Activated CD8-positive, alpha-beta T cell treated with anti-CD3 and anti-CD28 coated beads for 36 hours (primary cell): ENCODE results near the gene EFNA3. TPM values are rescaled to one million over a fixed set of nuclear protein-coding genes. Genes with fewer than 3 reads are reported as not detected.

Experiments
- ATAC-seq: fragments of 200-7000 bp; cut with Tn5 transposase; one replicate; pipeline ENCODE4 v1.10.0; 2021; ENCODE audit warnings: mild to moderate bottlenecking, moderate library complexity
- CTCF ChIA-PET: fragments of 350-600 bp; sonication (Branson Sonifier 250); formaldehyde crosslinking; loops from one replicate; lab custom pipeline; 2021; ENCODE audit warnings: antibody characterized with exemption; lab: Charles Lee
- POLR2A ChIA-PET: fragments of 350-600 bp; sonication (Branson Sonifier 250); formaldehyde crosslinking; loops from one replicate; lab custom pipeline; 2021; ENCODE audit warnings: antibody characterized with exemption; lab: Charles Lee
- DNase-seq: peaks from one replicate; pipeline ENCODE4 v3.0.0-alpha.2; 2020
- H3K27ac Mint-ChIP-seq: one replicate; pipeline ENCODE4 v1.8.0; 2021; ENCODE audit warnings: mild to moderate bottlenecking, mixed read lengths
- H3K27me3 Mint-ChIP-seq: one replicate; pipeline ENCODE4 v1.8.0; 2021; ENCODE audit warnings: mixed read lengths
- H3K36me3 Mint-ChIP-seq: one replicate; pipeline ENCODE4 v1.8.0; 2021; ENCODE audit warnings: low read depth, mixed read lengths
- H3K4me1 Mint-ChIP-seq: one replicate; pipeline ENCODE4 v1.8.0; 2021; ENCODE audit warnings: low read depth, mixed read lengths
- H3K4me3 Mint-ChIP-seq: one replicate; pipeline ENCODE4 v1.8.0; 2021; ENCODE audit warnings: mild to moderate bottlenecking, moderate library complexity, mixed read lengths
- H3K9me3 Mint-ChIP-seq: one replicate; pipeline ENCODE4 v1.8.0; 2021; ENCODE audit warnings: mixed read lengths
- CTCF ChIP-seq: fragments of 200-600 bp; IDR thresholded peaks from one replicate; pipeline ENCODE4 v1.8.0; 2022; ENCODE audit warnings: antibody characterized with exemption, mild to moderate bottlenecking
- intact Hi-C: fragments of 100-400 bp; cut with micrococcal nuclease; formaldehyde crosslinking; loops from one replicate; pipeline ENCODE4 v1.10.0; 2022
- total RNA-seq, 2 experiments: library from RNA; stranded (reverse); gene quantifications; one replicate each; pipeline ENCODE4 v1.2.3, GENCODE V29; 2021

EFNA3 gene
- total RNA-seq, 2 experiments from 2014 or later, result 5.1 to 8.6 TPM

GRCh38 chr1:155123801-155124200, 45.2 kb downstream of the EFNA3 start:
- TF ChIP-seq CTCF, result no peak
- no peak for DNase-seq
- no peak for ATAC-seq
- no peak overlapping the region for H3K27ac Mint-ChIP-seq
- H3K9me3 Mint-ChIP-seq, result no peaks in the 10 kb centered on the region
- intact Hi-C loops, result no loop called here
- no peak overlapping the region for H3K4me3 Mint-ChIP-seq
- ChIA-PET POLR2A (interaction anchor here (0.7 kb wide), 1 partner anchor 15 kb away, joined by 3 read pairs; no protein-coding TSS in a partner anchor), CTCF (interaction anchor here (0.6 to 0.9 kb wide), 2 partner anchors 14 to 33 kb away, joined by 3 read pairs; no protein-coding TSS in a partner anchor)
- H3K27me3 Mint-ChIP-seq, result peaks cover 21% of the 10 kb centered on the region
- peaks cover 21% of the 10 kb centered on the region for H3K4me1 Mint-ChIP-seq
- no peaks in the 10 kb centered on the region for H3K36me3 Mint-ChIP-seq

- Mint-ChIP-seq H3K9me3 (no peaks in the 10 kb centered on the region), H3K36me3 (no peaks in the 10 kb centered on the region), H3K4me3 (no peak overlapping the region), H3K4me1 (peaks cover 31% of the 10 kb centered on the region), H3K27ac (no peak overlapping the region), H3K27me3 (peaks cover 21% of the 10 kb centered on the region)
- intact Hi-C loops, result no loop called here
- DNase-seq (no peak), ATAC-seq (no peak)
- no peak for TF ChIP-seq CTCF
- ChIA-PET POLR2A (interaction anchor here (0.7 kb wide), 1 partner anchor 16 kb away, joined by 3 read pairs; no protein-coding TSS in a partner anchor), CTCF (interaction anchor here (0.6 to 1.8 kb wide), 3 partner anchors 13 to 40 kb away, joined by 3 to 10 read pairs (median 4); no protein-coding TSS in a partner anchor)
These were observed 46.1 kb downstream of the EFNA3 start for GRCh38 chr1:155124503-155125463.

GRCh38 chr1:155125511-155125945, 46.9 kb downstream of the EFNA3 start:
- POLR2A ChIA-PET, result no interaction called here
- no peak for TF ChIP-seq CTCF
- Mint-ChIP-seq H3K27me3 (peaks cover 21% of the 10 kb centered on the region), H3K27ac (no peak overlapping the region), H3K9me3 (no peaks in the 10 kb centered on the region), H3K4me1 (peaks cover 33% of the 10 kb centered on the region), H3K4me3 (no peak overlapping the region), H3K36me3 (no peaks in the 10 kb centered on the region)
- intact Hi-C loops, result no loop called here
- DNase-seq (no peak), ATAC-seq (no peak)
- CTCF ChIA-PET, result interaction anchor here (1.6 to 1.8 kb wide), 2 partner anchors 34 to 41 kb away, joined by 4 to 10 read pairs; no protein-coding TSS in a partner anchor

GRCh38 chr1:155125946-155126555, 47.4 kb downstream of the EFNA3 start:
- no peaks in the 10 kb centered on the region for H3K36me3 Mint-ChIP-seq
- H3K27me3 Mint-ChIP-seq, result peaks cover 21% of the 10 kb centered on the region
- peaks cover 34% of the 10 kb centered on the region for H3K4me1 Mint-ChIP-seq
- intact Hi-C loops, result loop anchor here (2.0 kb wide), 1 partner anchor 43 kb away; no protein-coding TSS in a partner anchor
- H3K9me3 Mint-ChIP-seq, result no peaks in the 10 kb centered on the region
- POLR2A ChIA-PET, result no interaction called here
- ATAC-seq (no peak), DNase-seq (no peak)
- CTCF ChIA-PET, result interaction anchor here (0.9 to 1.8 kb wide), 4 partner anchors 35 to 42 kb away, joined by 3 to 10 read pairs (median 4); no protein-coding TSS in a partner anchor
- H3K27ac Mint-ChIP-seq, result no peak overlapping the region
- no peak overlapping the region for H3K4me3 Mint-ChIP-seq
- no peak for TF ChIP-seq CTCF
